HepG2 (cell line): ENCODE results near the gene CD9. TPM values are rescaled to one million over a fixed set of nuclear protein-coding genes. Genes with fewer than 3 reads are reported as not detected.

Source experiments
- FOXK2 ChIP-seq: fragments of 450-650 bp; IDR thresholded peaks from 2 replicates; pipeline ENCODE4 v1.6.1; 2016
- GLI4 ChIP-seq: sonication (generic); formaldehyde crosslinking; IDR thresholded peaks from 2 replicates; pipeline ENCODE4 v1.5.1; 2020; ENCODE audit warnings: missing genetic modification reagents, mild to moderate bottlenecking, moderate library complexity, borderline replicate concordance
- GPBP1L1 ChIP-seq: sonication (generic); formaldehyde crosslinking; IDR thresholded peaks from 2 replicates; pipeline ENCODE4 v1.5.0; 2020; ENCODE audit warnings: mild to moderate bottlenecking, missing genetic modification reagents
- NFE2 ChIP-seq: sonication (generic); formaldehyde crosslinking; IDR thresholded peaks from 2 replicates; pipeline ENCODE4 v1.4.0; 2020; ENCODE audit warnings: missing genetic modification reagents
- NR2F1 ChIP-seq, 2 experiments: fragments of 450-650 bp in 1 of 2; formaldehyde crosslinking in 1 of 2; IDR thresholded peaks; 2 replicates each; pipeline versions ENCODE4 v1.5.0 to v1.6.1; 2016 to 2020; ENCODE audit warnings: mild to moderate bottlenecking in 1 of 2, missing compliant biosample characterization in 1 of 2, missing genetic modification reagents in 1 of 2, moderate library complexity in 1 of 2
- RXRB ChIP-seq: IDR thresholded peaks from 2 replicates; pipeline ENCODE4 v1.6.1; 2016; ENCODE audit warnings: borderline replicate concordance, missing genetic modification reagents, missing compliant biosample characterization
- SP140L ChIP-seq: sonication (generic); formaldehyde crosslinking; IDR thresholded peaks from 2 replicates; pipeline ENCODE4 v1.4.0; 2020; ENCODE audit warnings: missing genetic modification reagents, borderline replicate concordance
- SPEN ChIP-seq: sonication (generic); formaldehyde crosslinking; IDR thresholded peaks from 2 replicates; pipeline ENCODE4 v1.5.1; 2020; ENCODE audit warnings: low read depth, mild to moderate bottlenecking, missing genetic modification reagents
- UBTF ChIP-seq: sonication (generic); formaldehyde crosslinking; IDR thresholded peaks from 2 replicates; pipeline ENCODE4 v1.4.0; 2020; ENCODE audit warnings: mild to moderate bottlenecking, missing genetic modification reagents
- ZNF468 ChIP-seq: sonication (generic); formaldehyde crosslinking; IDR thresholded peaks from 2 replicates; pipeline ENCODE4 v1.8.0; 2022; ENCODE audit warnings: mild to moderate bottlenecking, moderate library complexity, missing genetic modification reagents
- ZNF616 ChIP-seq: sonication (generic); formaldehyde crosslinking; IDR thresholded peaks from 2 replicates; pipeline ENCODE4 v1.5.0; 2020; ENCODE audit warnings: low read depth, mild to moderate bottlenecking, missing genetic modification reagents
- ZNF629 ChIP-seq: sonication (generic); formaldehyde crosslinking; conservative IDR thresholded peaks from 2 replicates; pipeline ENCODE4 v1.5.0; 2020; ENCODE audit warnings: missing genetic modification reagents
- polyA plus RNA-seq, 8 experiments: library from polyadenylated mRNA; depleted of rRNA in 3 of 8; stranded (reverse) in 7 of 8; unstranded in 1 of 8; fragments of >200 nt; fragmentation: Illumina TruSeq in 4 of 8; extraction: Trizol in 4 of 8; gene quantifications; 2 replicates each; pipeline versions ENCODE4 v1.2.1 to v1.2.3, GENCODE V29; 2011 to 2016; ENCODE audit warnings: low read depth in 4 of 8, missing spikeins in 1 of 8, mixed read lengths in 1 of 8; ENCODE audit not compliant: insufficient read depth in 1 of 8
- total RNA-seq, 5 experiments: library from RNA; depleted of rRNA; stranded (reverse); fragments of >200 nt; fragmentation: Illumina TruSeq; extraction: Trizol; gene quantifications; 2 replicates each; pipeline ENCODE4 v1.2.3, GENCODE V29; 2016; ENCODE audit warnings: low read depth in 1 of 5
- TF ChIP-seq, protein P1 (sequence below): sonication (generic); formaldehyde crosslinking; IDR thresholded peaks from 2 replicates; pipeline ENCODE4 v1.5.1; 2020; ENCODE audit warnings: mild to moderate bottlenecking, missing genetic modification reagents
- TF ChIP-seq, protein P2 (sequence below): IDR thresholded peaks from 2 replicates; pipeline ENCODE4 v1.6.1; 2016; ENCODE audit warnings: missing biosample characterization, missing genetic modification reagents, low read depth
- TF ChIP-seq, protein P3 (sequence below): sonication (generic); formaldehyde crosslinking; IDR thresholded peaks from 2 replicates; pipeline ENCODE4 v1.5.0; 2020; ENCODE audit warnings: missing genetic modification reagents
- TF ChIP-seq, protein P4 (sequence below): sonication (generic); formaldehyde crosslinking; IDR thresholded peaks from 2 replicates; pipeline ENCODE4 v1.5.0; 2020; ENCODE audit warnings: mild to moderate bottlenecking, missing genetic modification reagents

Gene CD9
- total and polyA plus RNA-seq, 2 of the 13 experiments (the other 11 are each of a cell fraction or from before 2014, with no cell fraction given), result 5.8 to 38.3 TPM

DNA sequence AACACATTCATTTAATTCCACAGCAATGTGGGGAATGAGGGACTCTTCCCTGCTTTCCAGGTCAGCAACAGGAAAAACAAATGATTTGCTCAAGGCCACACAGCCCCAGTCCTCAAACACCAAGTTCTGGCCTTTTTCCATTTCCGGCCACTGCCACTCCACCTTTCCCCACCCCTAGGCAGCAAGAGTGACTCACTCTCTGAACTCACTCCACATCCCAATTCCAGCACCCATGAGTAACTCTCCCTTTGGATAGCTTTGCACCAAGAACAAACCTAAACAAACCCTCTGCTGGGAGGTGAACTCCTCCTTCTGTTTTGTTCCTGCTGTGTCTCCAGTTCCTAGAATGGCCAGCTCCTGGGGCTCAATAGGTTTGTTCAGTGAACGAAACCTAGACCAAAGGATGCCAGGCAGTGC lies 79.9 kb downstream of the CD9 start (continued):
- TF ChIP-seq, protein P1, sequence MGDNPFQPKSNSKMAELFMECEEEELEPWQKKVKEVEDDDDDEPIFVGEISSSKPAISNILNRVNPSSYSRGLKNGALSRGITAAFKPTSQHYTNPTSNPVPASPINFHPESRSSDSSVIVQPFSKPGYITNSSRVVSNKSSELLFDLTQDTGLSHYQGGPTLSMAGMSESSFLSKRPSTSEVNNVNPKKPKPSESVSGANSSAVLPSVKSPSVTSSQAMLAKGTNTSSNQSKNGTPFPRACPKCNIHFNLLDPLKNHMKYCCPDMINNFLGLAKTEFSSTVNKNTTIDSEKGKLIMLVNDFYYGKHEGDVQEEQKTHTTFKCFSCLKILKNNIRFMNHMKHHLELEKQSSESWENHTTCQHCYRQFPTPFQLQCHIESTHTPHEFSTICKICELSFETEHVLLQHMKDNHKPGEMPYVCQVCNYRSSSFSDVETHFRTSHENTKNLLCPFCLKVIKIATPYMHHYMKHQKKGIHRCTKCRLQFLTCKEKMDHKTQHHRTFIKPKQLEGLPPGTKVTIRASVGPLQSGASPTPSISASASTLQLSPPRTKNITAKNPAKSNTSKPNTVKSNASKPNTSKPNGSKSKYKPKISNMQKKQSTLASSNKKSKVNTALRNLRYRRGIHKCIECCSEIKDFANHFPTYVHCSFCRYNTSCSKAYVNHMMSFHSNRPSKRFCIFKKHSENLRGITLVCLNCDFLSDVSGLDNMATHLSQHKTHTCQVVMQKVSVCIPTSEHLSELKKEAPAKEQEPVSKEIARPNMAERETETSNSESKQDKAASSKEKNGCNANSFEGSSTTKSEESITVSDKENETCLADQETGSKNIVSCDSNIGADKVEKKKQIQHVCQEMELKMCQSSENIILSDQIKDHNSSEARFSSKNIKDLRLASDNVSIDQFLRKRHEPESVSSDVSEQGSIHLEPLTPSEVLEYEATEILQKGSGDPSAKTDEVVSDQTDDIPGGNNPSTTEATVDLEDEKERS (CRISPR knock-in tag), result no peak
- TF ChIP-seq ZNF616 (CRISPR knock-in tag) (no peak), ZNF468 (CRISPR knock-in tag) (no peak), SP140L (CRISPR knock-in tag) (no peak), GPBP1L1 (CRISPR knock-in tag) (no peak), ZNF629 (CRISPR knock-in tag) (no peak), SPEN (CRISPR knock-in tag) (peak; percentile 45), GLI4 (CRISPR knock-in tag) (no peak), UBTF (CRISPR knock-in tag) (no peak), NFE2 (CRISPR knock-in tag) (no peak), RXRB (CRISPR knock-in tag) (peak; percentile 84), NR2F1 (CRISPR knock-in tag; IDR thresholded peaks at IDR 0.05) (no peak), FOXK2 (no peak)
- TF ChIP-seq, protein P2, sequence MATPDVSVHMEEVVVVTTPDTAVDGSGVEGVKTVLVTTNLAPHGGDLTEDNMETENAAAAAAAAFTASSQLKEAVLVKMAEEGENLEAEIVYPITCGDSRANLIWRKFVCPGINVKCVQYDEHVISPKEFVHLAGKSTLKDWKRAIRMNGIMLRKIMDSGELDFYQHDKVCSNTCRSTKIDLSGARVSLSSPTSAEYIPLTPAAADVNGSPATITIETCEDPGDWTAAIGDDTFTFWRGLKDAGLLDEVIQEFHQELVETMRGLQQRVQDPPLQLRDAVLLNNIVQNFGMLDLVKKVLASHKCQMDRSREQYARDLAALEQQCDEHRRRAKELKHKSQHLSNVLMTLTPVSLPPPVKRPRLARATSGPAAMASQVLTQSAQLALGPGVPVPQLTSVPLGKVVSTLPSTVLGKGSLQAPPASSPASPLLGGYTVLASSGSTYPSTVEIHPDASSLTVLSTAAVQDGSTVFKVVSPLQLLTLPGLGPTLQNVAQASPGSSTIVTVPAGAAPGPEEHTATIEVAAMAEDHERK, result no peak
- TF ChIP-seq, protein P3, sequence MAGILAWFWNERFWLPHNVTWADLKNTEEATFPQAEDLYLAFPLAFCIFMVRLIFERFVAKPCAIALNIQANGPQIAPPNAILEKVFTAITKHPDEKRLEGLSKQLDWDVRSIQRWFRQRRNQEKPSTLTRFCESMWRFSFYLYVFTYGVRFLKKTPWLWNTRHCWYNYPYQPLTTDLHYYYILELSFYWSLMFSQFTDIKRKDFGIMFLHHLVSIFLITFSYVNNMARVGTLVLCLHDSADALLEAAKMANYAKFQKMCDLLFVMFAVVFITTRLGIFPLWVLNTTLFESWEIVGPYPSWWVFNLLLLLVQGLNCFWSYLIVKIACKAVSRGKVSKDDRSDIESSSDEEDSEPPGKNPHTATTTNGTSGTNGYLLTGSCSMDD, result no peak
- TF ChIP-seq, protein P4, sequence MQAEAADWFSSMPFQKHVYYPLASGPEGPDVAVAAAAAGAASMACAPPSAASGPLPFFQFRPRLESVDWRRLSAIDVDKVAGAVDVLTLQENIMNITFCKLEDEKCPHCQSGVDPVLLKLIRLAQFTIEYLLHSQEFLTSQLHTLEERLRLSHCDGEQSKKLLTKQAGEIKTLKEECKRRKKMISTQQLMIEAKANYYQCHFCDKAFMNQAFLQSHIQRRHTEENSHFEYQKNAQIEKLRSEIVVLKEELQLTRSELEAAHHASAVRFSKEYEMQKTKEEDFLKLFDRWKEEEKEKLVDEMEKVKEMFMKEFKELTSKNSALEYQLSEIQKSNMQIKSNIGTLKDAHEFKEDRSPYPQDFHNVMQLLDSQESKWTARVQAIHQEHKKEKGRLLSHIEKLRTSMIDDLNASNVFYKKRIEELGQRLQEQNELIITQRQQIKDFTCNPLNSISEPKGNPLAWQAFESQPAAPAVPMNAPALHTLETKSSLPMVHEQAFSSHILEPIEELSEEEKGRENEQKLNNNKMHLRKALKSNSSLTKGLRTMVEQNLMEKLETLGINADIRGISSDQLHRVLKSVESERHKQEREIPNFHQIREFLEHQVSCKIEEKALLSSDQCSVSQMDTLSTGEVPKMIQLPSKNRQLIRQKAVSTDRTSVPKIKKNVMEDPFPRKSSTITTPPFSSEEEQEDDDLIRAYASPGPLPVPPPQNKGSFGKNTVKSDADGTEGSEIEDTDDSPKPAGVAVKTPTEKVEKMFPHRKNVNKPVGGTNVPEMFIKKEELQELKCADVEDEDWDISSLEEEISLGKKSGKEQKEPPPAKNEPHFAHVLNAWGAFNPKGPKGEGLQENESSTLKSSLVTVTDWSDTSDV (CRISPR knock-in tag), result no peak
